ENCODE measurements around the gene LMO7. TPM values are rescaled to one million over a fixed set of nuclear protein-coding genes. Genes with fewer than 3 reads are reported as not detected.

The LMO7 gene
- total and polyA plus RNA-seq, 2 of the 13 experiments (the other 11 are each of a cell fraction or from before 2014, with no cell fraction given) = 34.0 to 121 TPM

DNA sequence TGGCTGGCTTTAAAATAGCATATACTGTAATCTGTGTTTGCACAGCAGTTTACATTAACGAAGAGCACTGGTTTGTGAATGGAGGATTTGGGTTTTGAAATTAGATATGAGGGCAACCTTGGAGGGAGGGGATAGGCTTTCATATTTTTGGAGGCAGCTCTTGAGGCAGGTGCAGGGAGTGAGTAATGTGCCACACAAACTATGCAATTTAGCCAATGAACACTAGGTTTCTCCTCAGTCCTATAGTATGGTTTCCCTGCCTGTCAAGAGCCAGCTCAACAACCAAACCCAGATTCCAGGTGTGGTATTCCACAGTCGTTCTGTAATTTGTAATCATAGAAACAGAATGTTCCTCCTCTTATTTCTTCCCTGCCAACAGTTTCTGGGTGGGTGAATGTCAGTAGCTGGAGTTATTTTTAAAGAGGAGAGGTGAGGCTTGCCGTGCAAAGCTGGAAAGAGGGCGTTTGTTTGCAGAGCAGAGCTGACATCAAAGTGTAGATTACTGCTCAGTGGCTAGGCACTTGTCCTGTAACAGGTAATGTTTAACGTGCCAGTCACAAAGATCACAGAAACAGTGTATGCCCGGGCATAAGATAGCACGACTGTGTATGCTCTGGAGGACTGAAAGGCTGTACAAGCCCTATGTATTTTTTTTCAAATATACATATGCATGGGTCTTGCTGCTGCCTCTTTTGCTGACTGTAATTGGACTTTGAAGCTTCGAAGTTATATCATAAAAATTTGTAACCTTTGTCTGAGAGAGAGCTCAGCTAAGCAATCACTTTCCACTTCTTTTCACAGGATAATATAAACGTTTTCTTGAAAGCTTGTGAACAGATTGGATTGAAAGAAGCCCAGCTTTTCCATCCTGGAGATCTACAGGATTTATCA, 124.2 kb downstream of the LMO7 start (continued):
- TF ChIP-seq, protein P1, sequence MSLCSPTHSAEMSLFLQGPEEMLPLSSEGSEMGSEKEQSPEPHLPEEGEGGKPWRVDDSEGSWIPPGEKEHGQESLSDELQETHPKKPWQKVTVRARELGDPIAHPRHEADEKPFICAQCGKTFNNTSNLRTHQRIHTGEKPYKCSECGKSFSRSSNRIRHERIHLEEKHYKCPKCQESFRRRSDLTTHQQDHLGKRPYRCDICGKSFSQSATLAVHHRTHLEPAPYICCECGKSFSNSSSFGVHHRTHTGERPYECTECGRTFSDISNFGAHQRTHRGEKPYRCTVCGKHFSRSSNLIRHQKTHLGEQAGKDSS (CRISPR knock-in tag; IDR thresholded peaks at IDR 0.05; ENCODE audit: borderline replicate concordance, low read depth) = no peak
- TF ChIP-seq KLF11 (CRISPR knock-in tag; IDR thresholded peaks at IDR 0.05) = no peak
- no peak for TF ChIP-seq ZFP41 (CRISPR knock-in tag; IDR thresholded peaks at IDR 0.05; ENCODE audit: borderline replicate concordance)
- TF ChIP-seq, protein P2, sequence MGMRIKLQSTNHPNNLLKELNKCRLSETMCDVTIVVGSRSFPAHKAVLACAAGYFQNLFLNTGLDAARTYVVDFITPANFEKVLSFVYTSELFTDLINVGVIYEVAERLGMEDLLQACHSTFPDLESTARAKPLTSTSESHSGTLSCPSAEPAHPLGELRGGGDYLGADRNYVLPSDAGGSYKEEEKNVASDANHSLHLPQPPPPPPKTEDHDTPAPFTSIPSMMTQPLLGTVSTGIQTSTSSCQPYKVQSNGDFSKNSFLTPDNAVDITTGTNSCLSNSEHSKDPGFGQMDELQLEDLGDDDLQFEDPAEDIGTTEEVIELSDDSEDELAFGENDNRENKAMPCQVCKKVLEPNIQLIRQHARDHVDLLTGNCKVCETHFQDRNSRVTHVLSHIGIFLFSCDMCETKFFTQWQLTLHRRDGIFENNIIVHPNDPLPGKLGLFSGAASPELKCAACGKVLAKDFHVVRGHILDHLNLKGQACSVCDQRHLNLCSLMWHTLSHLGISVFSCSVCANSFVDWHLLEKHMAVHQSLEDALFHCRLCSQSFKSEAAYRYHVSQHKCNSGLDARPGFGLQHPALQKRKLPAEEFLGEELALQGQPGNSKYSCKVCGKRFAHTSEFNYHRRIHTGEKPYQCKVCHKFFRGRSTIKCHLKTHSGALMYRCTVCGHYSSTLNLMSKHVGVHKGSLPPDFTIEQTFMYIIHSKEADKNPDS (CRISPR knock-in tag; IDR thresholded peaks at IDR 0.05) = no peak
- TF ChIP-seq HNRNPK (IDR thresholded peaks at IDR 0.05; ENCODE audit: low read depth, low read length, poor library complexity, severe bottlenecking) = no peak
- TF ChIP-seq, protein P3, sequence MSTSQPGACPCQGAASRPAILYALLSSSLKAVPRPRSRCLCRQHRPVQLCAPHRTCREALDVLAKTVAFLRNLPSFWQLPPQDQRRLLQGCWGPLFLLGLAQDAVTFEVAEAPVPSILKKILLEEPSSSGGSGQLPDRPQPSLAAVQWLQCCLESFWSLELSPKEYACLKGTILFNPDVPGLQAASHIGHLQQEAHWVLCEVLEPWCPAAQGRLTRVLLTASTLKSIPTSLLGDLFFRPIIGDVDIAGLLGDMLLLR (CRISPR knock-in tag; IDR thresholded peaks at IDR 0.05) = no peak
- TF ChIP-seq ZBTB42 (CRISPR knock-in tag; IDR thresholded peaks at IDR 0.05) = no peak
- TF ChIP-seq KDM6A (CRISPR knock-in tag; IDR thresholded peaks at IDR 0.05; ENCODE audit: low read depth) = peak; percentile 77
- TF ChIP-seq, protein P4, sequence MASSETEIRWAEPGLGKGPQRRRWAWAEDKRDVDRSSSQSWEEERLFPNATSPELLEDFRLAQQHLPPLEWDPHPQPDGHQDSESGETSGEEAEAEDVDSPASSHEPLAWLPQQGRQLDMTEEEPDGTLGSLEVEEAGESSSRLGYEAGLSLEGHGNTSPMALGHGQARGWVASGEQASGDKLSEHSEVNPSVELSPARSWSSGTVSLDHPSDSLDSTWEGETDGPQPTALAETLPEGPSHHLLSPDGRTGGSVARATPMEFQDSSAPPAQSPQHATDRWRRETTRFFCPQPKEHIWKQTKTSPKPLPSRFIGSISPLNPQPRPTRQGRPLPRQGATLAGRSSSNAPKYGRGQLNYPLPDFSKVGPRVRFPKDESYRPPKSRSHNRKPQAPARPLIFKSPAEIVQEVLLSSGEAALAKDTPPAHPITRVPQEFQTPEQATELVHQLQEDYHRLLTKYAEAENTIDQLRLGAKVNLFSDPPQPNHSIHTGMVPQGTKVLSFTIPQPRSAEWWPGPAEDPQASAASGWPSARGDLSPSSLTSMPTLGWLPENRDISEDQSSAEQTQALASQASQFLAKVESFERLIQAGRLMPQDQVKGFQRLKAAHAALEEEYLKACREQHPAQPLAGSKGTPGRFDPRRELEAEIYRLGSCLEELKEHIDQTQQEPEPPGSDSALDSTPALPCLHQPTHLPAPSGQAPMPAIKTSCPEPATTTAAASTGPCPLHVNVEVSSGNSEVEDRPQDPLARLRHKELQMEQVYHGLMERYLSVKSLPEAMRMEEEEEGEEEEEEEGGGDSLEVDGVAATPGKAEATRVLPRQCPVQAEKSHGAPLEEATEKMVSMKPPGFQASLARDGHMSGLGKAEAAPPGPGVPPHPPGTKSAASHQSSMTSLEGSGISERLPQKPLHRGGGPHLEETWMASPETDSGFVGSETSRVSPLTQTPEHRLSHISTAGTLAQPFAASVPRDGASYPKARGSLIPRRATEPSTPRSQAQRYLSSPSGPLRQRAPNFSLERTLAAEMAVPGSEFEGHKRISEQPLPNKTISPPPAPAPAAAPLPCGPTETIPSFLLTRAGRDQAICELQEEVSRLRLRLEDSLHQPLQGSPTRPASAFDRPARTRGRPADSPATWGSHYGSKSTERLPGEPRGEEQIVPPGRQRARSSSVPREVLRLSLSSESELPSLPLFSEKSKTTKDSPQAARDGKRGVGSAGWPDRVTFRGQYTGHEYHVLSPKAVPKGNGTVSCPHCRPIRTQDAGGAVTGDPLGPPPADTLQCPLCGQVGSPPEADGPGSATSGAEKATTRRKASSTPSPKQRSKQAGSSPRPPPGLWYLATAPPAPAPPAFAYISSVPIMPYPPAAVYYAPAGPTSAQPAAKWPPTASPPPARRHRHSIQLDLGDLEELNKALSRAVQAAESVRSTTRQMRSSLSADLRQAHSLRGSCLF (CRISPR knock-in tag; IDR thresholded peaks at IDR 0.05; ENCODE audit: borderline replicate concordance) = no peak
- peak; percentile 32; the same call in 1 of the 2 replicates for TF ChIP-seq NR2F6 (IDR thresholded peaks at IDR 0.05)
- TF ChIP-seq NR2F6 (CRISPR knock-in tag; IDR thresholded peaks at IDR 0.05) = peak; percentile 56
- no peak for TF ChIP-seq RFX3 (CRISPR knock-in tag; IDR thresholded peaks at IDR 0.05)
- TF ChIP-seq ZNF292 (CRISPR knock-in tag; IDR thresholded peaks at IDR 0.05; ENCODE audit: borderline replicate concordance, low read depth) = peak; percentile 82; the same call in 1 of the 2 replicates
- TF ChIP-seq ATF1 (CRISPR knock-in tag; IDR thresholded peaks at IDR 0.05) = peak; percentile 76
- TF ChIP-seq HNRNPUL1 (IDR thresholded peaks at IDR 0.05; ENCODE audit: low read depth, low read length) = peak; percentile 65; the same call in 1 of the 2 replicates
- no peak; the same call in 1 of the 2 replicates for TF ChIP-seq MIER2 (CRISPR knock-in tag; IDR thresholded peaks at IDR 0.05)
- no peak; the same call in 1 of the 2 replicates for TF ChIP-seq KDM5A (IDR thresholded peaks at IDR 0.05; ENCODE audit: borderline replicate concordance, low read length)
- TF ChIP-seq EEA1 (CRISPR knock-in tag; IDR thresholded peaks at IDR 0.05; ENCODE audit: borderline replicate concordance) = no peak

Measured in HepG2 (cell line).